HepG2 (cell line): Measurements from ENCODE around the gene RUSF1. TPM values are rescaled to one million over a fixed set of nuclear protein-coding genes. Genes with fewer than 3 reads are reported as not detected.

Experiments used
- SRSF4 ChIP-seq: fragments of 200-400 bp; formaldehyde crosslinking; IDR thresholded peaks from one replicate; pipeline ENCODE4 v1.6.1; 2018; ENCODE audit warnings: mild to moderate bottlenecking, low read depth, low read length, moderate library complexity; ENCODE audit not compliant: poor library complexity, severe bottlenecking
- polyA plus RNA-seq, 8 experiments: library from polyadenylated mRNA; depleted of rRNA in 3 of 8; stranded (reverse) in 7 of 8; unstranded in 1 of 8; fragments of >200 nt; fragmentation: Illumina TruSeq in 4 of 8; extraction: Trizol in 4 of 8; gene quantifications; 2 replicates each; pipeline versions ENCODE4 v1.2.1 to v1.2.3, GENCODE V29; 2011 to 2016; ENCODE audit warnings: low read depth in 4 of 8, missing spikeins in 1 of 8, mixed read lengths in 1 of 8; ENCODE audit not compliant: insufficient read depth in 1 of 8
- total RNA-seq, 5 experiments: library from RNA; depleted of rRNA; stranded (reverse); fragments of >200 nt; fragmentation: Illumina TruSeq; extraction: Trizol; gene quantifications; 2 replicates each; pipeline ENCODE4 v1.2.3, GENCODE V29; 2016; ENCODE audit warnings: low read depth in 1 of 5
- TF ChIP-seq, protein P1 (sequence below): sonication (generic); formaldehyde crosslinking; conservative IDR thresholded peaks from 2 replicates; pipeline ENCODE4 v1.4.0; 2020; ENCODE audit warnings: missing genetic modification reagents
- TF ChIP-seq, protein P2 (sequence below): sonication (generic); formaldehyde crosslinking; IDR thresholded peaks from 2 replicates; pipeline ENCODE4 v1.8.1; 2022; ENCODE audit warnings: low read depth, mild to moderate bottlenecking, missing genetic modification reagents
- TF ChIP-seq, protein P3 (sequence below): fragments of 450-650 bp; IDR thresholded peaks from 2 replicates; pipeline ENCODE4 v1.6.1; 2017
- TF ChIP-seq, protein P4 (sequence below): sonication (generic); formaldehyde crosslinking; IDR thresholded peaks from 2 replicates; pipeline ENCODE4 v1.9.0; 2021; ENCODE audit warnings: missing genetic modification reagents, borderline replicate concordance
- TF ChIP-seq, protein P5 (sequence below): sonication (generic); formaldehyde crosslinking; IDR thresholded peaks from 2 replicates; pipeline ENCODE4 v1.5.0; 2020; ENCODE audit warnings: mild to moderate bottlenecking, missing genetic modification reagents, moderate library complexity
- TF ChIP-seq, protein P6 (sequence below): sonication (generic); formaldehyde crosslinking; IDR thresholded peaks from 2 replicates; pipeline ENCODE4 v1.9.0; 2021; ENCODE audit warnings: missing genetic modification reagents, mild to moderate bottlenecking, borderline replicate concordance
- TF ChIP-seq, protein P7 (sequence below): IDR thresholded peaks from 2 replicates; pipeline ENCODE4 v1.6.1; 2016; ENCODE audit warnings: low read depth, missing genetic modification reagents, missing compliant biosample characterization

Gene RUSF1
- total and polyA plus RNA-seq, 2 of the 13 experiments (the other 11 are each of a cell fraction or from before 2014, with no cell fraction given): 40.8 to 50.2 TPM

DNA sequence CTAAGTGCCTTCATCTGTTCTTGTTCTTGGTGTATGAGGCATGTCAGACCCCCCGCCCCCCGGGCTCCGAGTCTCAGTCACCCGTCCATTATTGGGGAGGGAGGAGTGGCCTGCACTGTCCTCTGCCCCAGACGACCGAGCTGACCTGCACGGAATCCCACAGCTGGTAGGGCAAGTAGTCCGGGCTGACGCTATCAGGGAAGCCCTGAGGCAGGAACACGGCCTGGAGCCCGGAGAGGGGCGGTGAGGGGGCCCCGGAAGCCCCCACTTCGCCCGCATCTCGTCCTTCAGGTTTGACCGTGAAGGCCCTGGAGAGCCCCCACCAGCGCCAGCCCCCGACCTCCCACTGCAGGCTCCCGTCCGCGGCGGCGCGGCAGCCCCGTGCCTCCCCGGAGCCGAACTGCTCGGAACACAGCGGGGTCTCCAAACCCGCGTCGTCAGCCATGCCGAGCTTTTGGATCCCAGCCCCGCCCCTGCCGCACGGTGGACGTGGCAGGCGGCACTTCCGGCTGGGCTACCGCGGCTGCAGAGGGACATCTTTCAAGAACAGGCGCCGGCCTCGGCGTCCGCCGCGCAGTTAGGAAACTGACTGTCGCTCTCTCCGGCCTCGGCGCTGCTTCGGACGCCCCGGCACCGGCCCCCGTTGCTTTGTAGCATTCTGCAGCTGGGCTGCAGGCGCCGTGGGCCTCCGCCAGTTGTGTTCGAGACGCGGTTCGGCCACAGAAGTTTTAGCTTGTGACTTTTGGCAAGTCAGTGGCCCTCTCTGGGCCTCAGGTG, at the start of gene RUSF1 (continued):
- TF ChIP-seq, protein P1, sequence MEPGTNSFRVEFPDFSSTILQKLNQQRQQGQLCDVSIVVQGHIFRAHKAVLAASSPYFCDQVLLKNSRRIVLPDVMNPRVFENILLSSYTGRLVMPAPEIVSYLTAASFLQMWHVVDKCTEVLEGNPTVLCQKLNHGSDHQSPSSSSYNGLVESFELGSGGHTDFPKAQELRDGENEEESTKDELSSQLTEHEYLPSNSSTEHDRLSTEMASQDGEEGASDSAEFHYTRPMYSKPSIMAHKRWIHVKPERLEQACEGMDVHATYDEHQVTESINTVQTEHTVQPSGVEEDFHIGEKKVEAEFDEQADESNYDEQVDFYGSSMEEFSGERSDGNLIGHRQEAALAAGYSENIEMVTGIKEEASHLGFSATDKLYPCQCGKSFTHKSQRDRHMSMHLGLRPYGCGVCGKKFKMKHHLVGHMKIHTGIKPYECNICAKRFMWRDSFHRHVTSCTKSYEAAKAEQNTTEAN (CRISPR knock-in tag): no peak; the same call in 1 of the 2 replicates
- TF ChIP-seq, protein P2, sequence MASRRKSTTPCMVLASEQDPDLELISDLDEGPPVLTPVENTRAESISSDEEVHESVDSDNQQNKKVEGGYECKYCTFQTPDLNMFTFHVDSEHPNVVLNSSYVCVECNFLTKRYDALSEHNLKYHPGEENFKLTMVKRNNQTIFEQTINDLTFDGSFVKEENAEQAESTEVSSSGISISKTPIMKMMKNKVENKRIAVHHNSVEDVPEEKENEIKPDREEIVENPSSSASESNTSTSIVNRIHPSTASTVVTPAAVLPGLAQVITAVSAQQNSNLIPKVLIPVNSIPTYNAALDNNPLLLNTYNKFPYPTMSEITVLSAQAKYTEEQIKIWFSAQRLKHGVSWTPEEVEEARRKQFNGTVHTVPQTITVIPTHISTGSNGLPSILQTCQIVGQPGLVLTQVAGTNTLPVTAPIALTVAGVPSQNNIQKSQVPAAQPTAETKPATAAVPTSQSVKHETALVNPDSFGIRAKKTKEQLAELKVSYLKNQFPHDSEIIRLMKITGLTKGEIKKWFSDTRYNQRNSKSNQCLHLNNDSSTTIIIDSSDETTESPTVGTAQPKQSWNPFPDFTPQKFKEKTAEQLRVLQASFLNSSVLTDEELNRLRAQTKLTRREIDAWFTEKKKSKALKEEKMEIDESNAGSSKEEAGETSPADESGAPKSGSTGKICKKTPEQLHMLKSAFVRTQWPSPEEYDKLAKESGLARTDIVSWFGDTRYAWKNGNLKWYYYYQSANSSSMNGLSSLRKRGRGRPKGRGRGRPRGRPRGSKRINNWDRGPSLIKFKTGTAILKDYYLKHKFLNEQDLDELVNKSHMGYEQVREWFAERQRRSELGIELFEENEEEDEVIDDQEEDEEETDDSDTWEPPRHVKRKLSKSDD (CRISPR knock-in tag): peak; percentile 56; the same call in 1 of the 2 replicates
- peak; percentile 77 for TF ChIP-seq SRSF4
- TF ChIP-seq, protein P3, sequence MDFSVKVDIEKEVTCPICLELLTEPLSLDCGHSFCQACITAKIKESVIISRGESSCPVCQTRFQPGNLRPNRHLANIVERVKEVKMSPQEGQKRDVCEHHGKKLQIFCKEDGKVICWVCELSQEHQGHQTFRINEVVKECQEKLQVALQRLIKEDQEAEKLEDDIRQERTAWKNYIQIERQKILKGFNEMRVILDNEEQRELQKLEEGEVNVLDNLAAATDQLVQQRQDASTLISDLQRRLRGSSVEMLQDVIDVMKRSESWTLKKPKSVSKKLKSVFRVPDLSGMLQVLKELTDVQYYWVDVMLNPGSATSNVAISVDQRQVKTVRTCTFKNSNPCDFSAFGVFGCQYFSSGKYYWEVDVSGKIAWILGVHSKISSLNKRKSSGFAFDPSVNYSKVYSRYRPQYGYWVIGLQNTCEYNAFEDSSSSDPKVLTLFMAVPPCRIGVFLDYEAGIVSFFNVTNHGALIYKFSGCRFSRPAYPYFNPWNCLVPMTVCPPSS: no peak
- TF ChIP-seq, protein P4, sequence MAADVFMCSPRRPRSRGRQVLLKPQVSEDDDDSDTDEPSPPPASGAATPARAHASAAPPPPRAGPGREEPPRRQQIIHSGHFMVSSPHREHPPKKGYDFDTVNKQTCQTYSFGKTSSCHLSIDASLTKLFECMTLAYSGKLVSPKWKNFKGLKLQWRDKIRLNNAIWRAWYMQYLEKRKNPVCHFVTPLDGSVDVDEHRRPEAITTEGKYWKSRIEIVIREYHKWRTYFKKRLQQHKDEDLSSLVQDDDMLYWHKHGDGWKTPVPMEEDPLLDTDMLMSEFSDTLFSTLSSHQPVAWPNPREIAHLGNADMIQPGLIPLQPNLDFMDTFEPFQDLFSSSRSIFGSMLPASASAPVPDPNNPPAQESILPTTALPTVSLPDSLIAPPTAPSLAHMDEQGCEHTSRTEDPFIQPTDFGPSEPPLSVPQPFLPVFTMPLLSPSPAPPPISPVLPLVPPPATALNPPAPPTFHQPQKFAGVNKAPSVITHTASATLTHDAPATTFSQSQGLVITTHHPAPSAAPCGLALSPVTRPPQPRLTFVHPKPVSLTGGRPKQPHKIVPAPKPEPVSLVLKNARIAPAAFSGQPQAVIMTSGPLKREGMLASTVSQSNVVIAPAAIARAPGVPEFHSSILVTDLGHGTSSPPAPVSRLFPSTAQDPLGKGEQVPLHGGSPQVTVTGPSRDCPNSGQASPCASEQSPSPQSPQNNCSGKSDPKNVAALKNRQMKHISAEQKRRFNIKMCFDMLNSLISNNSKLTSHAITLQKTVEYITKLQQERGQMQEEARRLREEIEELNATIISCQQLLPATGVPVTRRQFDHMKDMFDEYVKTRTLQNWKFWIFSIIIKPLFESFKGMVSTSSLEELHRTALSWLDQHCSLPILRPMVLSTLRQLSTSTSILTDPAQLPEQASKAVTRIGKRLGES (CRISPR knock-in tag): no peak
- TF ChIP-seq, protein P5, sequence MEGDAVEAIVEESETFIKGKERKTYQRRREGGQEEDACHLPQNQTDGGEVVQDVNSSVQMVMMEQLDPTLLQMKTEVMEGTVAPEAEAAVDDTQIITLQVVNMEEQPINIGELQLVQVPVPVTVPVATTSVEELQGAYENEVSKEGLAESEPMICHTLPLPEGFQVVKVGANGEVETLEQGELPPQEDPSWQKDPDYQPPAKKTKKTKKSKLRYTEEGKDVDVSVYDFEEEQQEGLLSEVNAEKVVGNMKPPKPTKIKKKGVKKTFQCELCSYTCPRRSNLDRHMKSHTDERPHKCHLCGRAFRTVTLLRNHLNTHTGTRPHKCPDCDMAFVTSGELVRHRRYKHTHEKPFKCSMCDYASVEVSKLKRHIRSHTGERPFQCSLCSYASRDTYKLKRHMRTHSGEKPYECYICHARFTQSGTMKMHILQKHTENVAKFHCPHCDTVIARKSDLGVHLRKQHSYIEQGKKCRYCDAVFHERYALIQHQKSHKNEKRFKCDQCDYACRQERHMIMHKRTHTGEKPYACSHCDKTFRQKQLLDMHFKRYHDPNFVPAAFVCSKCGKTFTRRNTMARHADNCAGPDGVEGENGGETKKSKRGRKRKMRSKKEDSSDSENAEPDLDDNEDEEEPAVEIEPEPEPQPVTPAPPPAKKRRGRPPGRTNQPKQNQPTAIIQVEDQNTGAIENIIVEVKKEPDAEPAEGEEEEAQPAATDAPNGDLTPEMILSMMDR (CRISPR knock-in tag): peak; percentile 37; the same call in 1 of the 2 replicates
- TF ChIP-seq, protein P6, sequence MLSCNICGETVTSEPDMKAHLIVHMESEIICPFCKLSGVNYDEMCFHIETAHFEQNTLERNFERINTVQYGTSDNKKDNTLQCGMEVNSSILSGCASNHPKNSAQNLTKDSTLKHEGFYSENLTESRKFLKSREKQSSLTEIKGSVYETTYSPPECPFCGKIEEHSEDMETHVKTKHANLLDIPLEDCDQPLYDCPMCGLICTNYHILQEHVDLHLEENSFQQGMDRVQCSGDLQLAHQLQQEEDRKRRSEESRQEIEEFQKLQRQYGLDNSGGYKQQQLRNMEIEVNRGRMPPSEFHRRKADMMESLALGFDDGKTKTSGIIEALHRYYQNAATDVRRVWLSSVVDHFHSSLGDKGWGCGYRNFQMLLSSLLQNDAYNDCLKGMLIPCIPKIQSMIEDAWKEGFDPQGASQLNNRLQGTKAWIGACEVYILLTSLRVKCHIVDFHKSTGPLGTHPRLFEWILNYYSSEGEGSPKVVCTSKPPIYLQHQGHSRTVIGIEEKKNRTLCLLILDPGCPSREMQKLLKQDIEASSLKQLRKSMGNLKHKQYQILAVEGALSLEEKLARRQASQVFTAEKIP: no peak
- TF ChIP-seq, protein P7, sequence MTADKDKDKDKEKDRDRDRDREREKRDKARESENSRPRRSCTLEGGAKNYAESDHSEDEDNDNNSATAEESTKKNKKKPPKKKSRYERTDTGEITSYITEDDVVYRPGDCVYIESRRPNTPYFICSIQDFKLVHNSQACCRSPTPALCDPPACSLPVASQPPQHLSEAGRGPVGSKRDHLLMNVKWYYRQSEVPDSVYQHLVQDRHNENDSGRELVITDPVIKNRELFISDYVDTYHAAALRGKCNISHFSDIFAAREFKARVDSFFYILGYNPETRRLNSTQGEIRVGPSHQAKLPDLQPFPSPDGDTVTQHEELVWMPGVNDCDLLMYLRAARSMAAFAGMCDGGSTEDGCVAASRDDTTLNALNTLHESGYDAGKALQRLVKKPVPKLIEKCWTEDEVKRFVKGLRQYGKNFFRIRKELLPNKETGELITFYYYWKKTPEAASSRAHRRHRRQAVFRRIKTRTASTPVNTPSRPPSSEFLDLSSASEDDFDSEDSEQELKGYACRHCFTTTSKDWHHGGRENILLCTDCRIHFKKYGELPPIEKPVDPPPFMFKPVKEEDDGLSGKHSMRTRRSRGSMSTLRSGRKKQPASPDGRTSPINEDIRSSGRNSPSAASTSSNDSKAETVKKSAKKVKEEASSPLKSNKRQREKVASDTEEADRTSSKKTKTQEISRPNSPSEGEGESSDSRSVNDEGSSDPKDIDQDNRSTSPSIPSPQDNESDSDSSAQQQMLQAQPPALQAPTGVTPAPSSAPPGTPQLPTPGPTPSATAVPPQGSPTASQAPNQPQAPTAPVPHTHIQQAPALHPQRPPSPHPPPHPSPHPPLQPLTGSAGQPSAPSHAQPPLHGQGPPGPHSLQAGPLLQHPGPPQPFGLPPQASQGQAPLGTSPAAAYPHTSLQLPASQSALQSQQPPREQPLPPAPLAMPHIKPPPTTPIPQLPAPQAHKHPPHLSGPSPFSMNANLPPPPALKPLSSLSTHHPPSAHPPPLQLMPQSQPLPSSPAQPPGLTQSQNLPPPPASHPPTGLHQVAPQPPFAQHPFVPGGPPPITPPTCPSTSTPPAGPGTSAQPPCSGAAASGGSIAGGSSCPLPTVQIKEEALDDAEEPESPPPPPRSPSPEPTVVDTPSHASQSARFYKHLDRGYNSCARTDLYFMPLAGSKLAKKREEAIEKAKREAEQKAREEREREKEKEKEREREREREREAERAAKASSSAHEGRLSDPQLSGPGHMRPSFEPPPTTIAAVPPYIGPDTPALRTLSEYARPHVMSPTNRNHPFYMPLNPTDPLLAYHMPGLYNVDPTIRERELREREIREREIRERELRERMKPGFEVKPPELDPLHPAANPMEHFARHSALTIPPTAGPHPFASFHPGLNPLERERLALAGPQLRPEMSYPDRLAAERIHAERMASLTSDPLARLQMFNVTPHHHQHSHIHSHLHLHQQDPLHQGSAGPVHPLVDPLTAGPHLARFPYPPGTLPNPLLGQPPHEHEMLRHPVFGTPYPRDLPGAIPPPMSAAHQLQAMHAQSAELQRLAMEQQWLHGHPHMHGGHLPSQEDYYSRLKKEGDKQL (CRISPR knock-in tag): 0 out of 2 replicates have a peak, but pooled peaks have one; percentile 37
